Liver (tissue), 3 donors: ENCODE data around the gene GJC1.

ENCODE experiments used
- ATF3 ChIP-seq: IDR thresholded peaks from 2 replicates; pipeline ENCODE4 v1.6.1; 2016; ENCODE audit warnings: antibody characterized with exemption
- CTCF ChIP-seq: fragments of 150-350 bp; IDR thresholded peaks from 2 replicates; pipeline ENCODE4 v1.5.1; 2017; ENCODE audit warnings: improper control_type of control experiment, low read depth, low read length; ENCODE audit not compliant: missing input control
- HNF4A ChIP-seq, 2 donors: conservative IDR thresholded peaks; 2 replicates each; pipeline ENCODE4 v1.6.1; 2016; ENCODE audit warnings: antibody characterized with exemption in 2 of 2, mild to moderate bottlenecking in 2 of 2
- MAX ChIP-seq: IDR thresholded peaks from 2 replicates; pipeline ENCODE4 v1.6.1; 2016; ENCODE audit warnings: antibody characterized with exemption
- RAD21 ChIP-seq, 2 donors: IDR thresholded peaks; 2 replicates each; pipeline ENCODE4 v1.6.1; 2016; ENCODE audit warnings: antibody characterized with exemption in 2 of 2, mild to moderate bottlenecking in 2 of 2
- YY1 ChIP-seq: IDR thresholded peaks from 2 replicates; pipeline ENCODE4 v1.6.1; 2016; ENCODE audit warnings: antibody characterized with exemption, mild to moderate bottlenecking
- ZBTB33 ChIP-seq: IDR thresholded peaks from 2 replicates; pipeline ENCODE4 v1.6.1; 2016; ENCODE audit warnings: antibody characterized with exemption
- TF ChIP-seq, protein P1 (sequence below): IDR thresholded peaks from 2 replicates; pipeline ENCODE4 v1.6.1; 2016; ENCODE audit warnings: antibody characterized with exemption, mild to moderate bottlenecking
- donor health status: healthy.
- donor health status: healthy.

DNA sequence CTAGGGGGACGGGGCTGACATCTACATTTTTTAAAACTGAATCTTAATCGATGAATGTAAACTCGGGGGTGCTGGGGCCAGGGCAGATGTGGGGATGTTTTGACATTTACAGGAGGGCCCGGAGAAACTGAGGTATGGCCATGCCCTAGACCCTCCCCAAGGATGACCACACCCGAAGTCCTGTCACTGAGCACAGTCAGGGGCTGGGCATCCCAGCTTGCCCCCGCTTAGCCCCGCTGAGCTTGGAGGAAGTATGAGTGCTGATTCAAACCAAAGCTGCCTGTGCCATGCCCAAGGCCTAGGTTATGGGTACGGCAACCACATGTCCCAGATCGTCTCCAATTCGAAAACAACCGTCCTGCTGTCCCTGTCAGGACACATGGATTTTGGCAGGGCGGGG, 49.9 kb downstream of the GJC1 start:
- TF ChIP-seq, protein P1, sequence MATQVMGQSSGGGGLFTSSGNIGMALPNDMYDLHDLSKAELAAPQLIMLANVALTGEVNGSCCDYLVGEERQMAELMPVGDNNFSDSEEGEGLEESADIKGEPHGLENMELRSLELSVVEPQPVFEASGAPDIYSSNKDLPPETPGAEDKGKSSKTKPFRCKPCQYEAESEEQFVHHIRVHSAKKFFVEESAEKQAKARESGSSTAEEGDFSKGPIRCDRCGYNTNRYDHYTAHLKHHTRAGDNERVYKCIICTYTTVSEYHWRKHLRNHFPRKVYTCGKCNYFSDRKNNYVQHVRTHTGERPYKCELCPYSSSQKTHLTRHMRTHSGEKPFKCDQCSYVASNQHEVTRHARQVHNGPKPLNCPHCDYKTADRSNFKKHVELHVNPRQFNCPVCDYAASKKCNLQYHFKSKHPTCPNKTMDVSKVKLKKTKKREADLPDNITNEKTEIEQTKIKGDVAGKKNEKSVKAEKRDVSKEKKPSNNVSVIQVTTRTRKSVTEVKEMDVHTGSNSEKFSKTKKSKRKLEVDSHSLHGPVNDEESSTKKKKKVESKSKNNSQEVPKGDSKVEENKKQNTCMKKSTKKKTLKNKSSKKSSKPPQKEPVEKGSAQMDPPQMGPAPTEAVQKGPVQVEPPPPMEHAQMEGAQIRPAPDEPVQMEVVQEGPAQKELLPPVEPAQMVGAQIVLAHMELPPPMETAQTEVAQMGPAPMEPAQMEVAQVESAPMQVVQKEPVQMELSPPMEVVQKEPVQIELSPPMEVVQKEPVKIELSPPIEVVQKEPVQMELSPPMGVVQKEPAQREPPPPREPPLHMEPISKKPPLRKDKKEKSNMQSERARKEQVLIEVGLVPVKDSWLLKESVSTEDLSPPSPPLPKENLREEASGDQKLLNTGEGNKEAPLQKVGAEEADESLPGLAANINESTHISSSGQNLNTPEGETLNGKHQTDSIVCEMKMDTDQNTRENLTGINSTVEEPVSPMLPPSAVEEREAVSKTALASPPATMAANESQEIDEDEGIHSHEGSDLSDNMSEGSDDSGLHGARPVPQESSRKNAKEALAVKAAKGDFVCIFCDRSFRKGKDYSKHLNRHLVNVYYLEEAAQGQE: no peak
- TF ChIP-seq CTCF (no peak), ATF3 (no peak), HNF4A (conservative IDR thresholded peaks at IDR 0.05) (no peak), YY1 (no peak), ZBTB33 (no peak), RAD21 (IDR thresholded peaks at IDR 0.05) (no peak), MAX (no peak)
